SK-N-SH (cell line): ENCODE data around the gene PAFAH1B2. TPM values are rescaled to one million over a fixed set of nuclear protein-coding genes. Genes with fewer than 3 reads are reported as not detected.

Source experiments
- CTCF ChIA-PET: fragments of 300-600, 350-600 bp; formaldehyde crosslinking; extraction: SDS; loops from one replicate; lab custom pipeline; 2021; lab: Yijun Ruan, JAX
- POLR2A ChIA-PET: fragments of 350-600 bp; sonication (Branson Sonifier 250); formaldehyde crosslinking; extraction: SDS; loops from one replicate; lab custom pipeline; 2020; ENCODE audit warnings: antibody characterized with exemption, inconsistent platforms; lab: Yijun Ruan, JAX
- DNase-seq: peaks from one replicate; pipeline ENCODE4 v3.0.0; 2012
- H2AFZ ChIP-seq: fragments of 200-600 bp; sonication (generic); 2 replicates; pipeline ENCODE4 v1.8.1; 2016; ENCODE audit warnings: antibody characterized with exemption, mild to moderate bottlenecking, low read depth
- H3F3A ChIP-seq: fragments of 200-600 bp; sonication (generic); replicated peaks from 2 replicates; pipeline ENCODE3; 2016; ENCODE audit warnings: antibody characterized with exemption, mild to moderate bottlenecking; ENCODE audit not compliant: insufficient read depth
- H3K27ac ChIP-seq, 2 experiments: fragments of 200-500 bp in 1 of 2; fragments of 200-600 bp in 1 of 2; sonication (Bioruptor generic) in 1 of 2; sonication (generic), shearing (Covaris generic) in 1 of 2; 2 replicates each; pipeline versions ENCODE4 v1.5.1 to v1.6.1; 2014 to 2016; ENCODE audit warnings: low read depth in 2 of 2, inconsistent platforms in 1 of 2, low read length in 1 of 2, mild to moderate bottlenecking in 1 of 2, mixed read lengths in 1 of 2
- H3K27me3 ChIP-seq: fragments of 200-600 bp; sonication (generic), shearing (Covaris generic); 2 replicates; pipeline ENCODE4 v1.6.1; 2016; ENCODE audit warnings: mixed run types; ENCODE audit not compliant: insufficient read depth
- H3K36me3 ChIP-seq, 2 experiments: fragments of 200-500 bp in 1 of 2; fragments of 200-600 bp in 1 of 2; sonication (Bioruptor generic) in 1 of 2; sonication (generic) in 1 of 2; replicated peaks in 1 of 2; 2 replicates each; pipeline versions ENCODE3 to v1.5.1; 2014 to 2016; ENCODE audit warnings: low read length in 1 of 2, mild to moderate bottlenecking in 1 of 2; ENCODE audit not compliant: insufficient read depth in 2 of 2, control insufficient read depth in 1 of 2
- H3K4me1 ChIP-seq, 2 experiments: fragments of 200-500 bp in 1 of 2; fragments of 200-600 bp in 1 of 2; sonication (Bioruptor generic) in 1 of 2; sonication (generic), shearing (Covaris generic) in 1 of 2; 2 replicates each; pipeline versions ENCODE4 v1.5.1 to v1.6.1; 2014 to 2016; ENCODE audit warnings: low read depth in 1 of 2, low read length in 1 of 2, mixed run types in 1 of 2; ENCODE audit not compliant: insufficient read depth in 2 of 2, control insufficient read depth in 1 of 2
- H3K4me2 ChIP-seq: fragments of 200-600 bp; sonication (generic), shearing (Covaris generic); 2 replicates; pipeline ENCODE4 v1.6.1; 2017; ENCODE audit warnings: mixed run types
- H3K4me3 ChIP-seq, 2 experiments: fragments of 200-500 bp in 1 of 2; fragments of 200-600 bp in 1 of 2; sonication (Bioruptor generic) in 1 of 2; sonication (generic), shearing (Covaris generic) in 1 of 2; 2 replicates each; pipeline versions ENCODE4 v1.5.1 to v1.8.1; 2014 to 2016; ENCODE audit warnings: low read depth in 2 of 2, inconsistent platforms in 1 of 2, low read length in 1 of 2, mild to moderate bottlenecking in 1 of 2, mixed read lengths in 1 of 2, moderate library complexity in 1 of 2
- H3K79me2 ChIP-seq: fragments of 200-600 bp; sonication (generic); 2 replicates; pipeline ENCODE4 v1.8.1; 2017; ENCODE audit warnings: mild to moderate bottlenecking; ENCODE audit not compliant: insufficient read depth
- H3K9ac ChIP-seq: fragments of 200-600 bp; sonication (generic); 2 replicates; pipeline ENCODE4 v1.6.1; 2017; ENCODE audit warnings: mixed run types
- H3K9me2 ChIP-seq: fragments of 200-600 bp; sonication (generic); 2 replicates; pipeline ENCODE4 v1.6.1; 2017; ENCODE audit warnings: mixed run types
- H3K9me3 ChIP-seq: fragments of 200-600 bp; sonication (generic); 2 replicates; pipeline ENCODE4 v1.6.1; 2017; ENCODE audit warnings: mixed run types, mild to moderate bottlenecking, moderate library complexity
- H4K20me1 ChIP-seq: fragments of 200-600 bp; sonication (generic); 2 replicates; pipeline ENCODE4 v1.6.1; 2017; ENCODE audit warnings: mild to moderate bottlenecking, mixed run types; ENCODE audit not compliant: insufficient read depth
- CHD2 ChIP-seq: fragments of 150-350 bp; IDR thresholded peaks from 2 replicates; pipeline ENCODE4 v1.6.1; 2018; ENCODE audit warnings: low read length; ENCODE audit not compliant: partially characterized antibody
- FOXM1 ChIP-seq: IDR thresholded peaks from 2 replicates; pipeline ENCODE4 v1.4.0; 2012; ENCODE audit warnings: low read depth, mild to moderate bottlenecking
- GABPA ChIP-seq: IDR thresholded peaks from 2 replicates; pipeline ENCODE4 v1.4.0; 2012; ENCODE audit warnings: low read depth, mild to moderate bottlenecking
- MXI1 ChIP-seq: IDR thresholded peaks from 2 replicates; pipeline ENCODE4 v1.6.1; 2012; ENCODE audit warnings: mild to moderate bottlenecking, low read depth, low read length, improper control_type of control experiment
- RAD21 ChIP-seq: IDR thresholded peaks from 2 replicates; pipeline ENCODE4 v1.6.1; 2012; ENCODE audit warnings: mild to moderate bottlenecking, low read length
- RCOR1 ChIP-seq: fragments of 150-350 bp; IDR thresholded peaks from 2 replicates; pipeline ENCODE4 v1.6.1; 2017; ENCODE audit warnings: antibody characterized with exemption, low read length
- SMC3 ChIP-seq: IDR thresholded peaks from 2 replicates; pipeline ENCODE4 v1.6.1; 2012; ENCODE audit warnings: low read depth, low read length, improper control_type of control experiment
- YY1 ChIP-seq: IDR thresholded peaks from 2 replicates; pipeline ENCODE4 v1.4.0; 2012; ENCODE audit warnings: low read depth, mild to moderate bottlenecking
- WGBS: methylation state at CpG from one replicate; pipeline ENCODE4 v1.1.6; 2017; ENCODE audit warnings: low lambda C conversion rate; 5-methylcytosine and 5-hydroxymethylcytosine counted together
- polyA plus RNA-seq, 3 experiments: library from polyadenylated mRNA; depleted of rRNA; stranded (reverse); fragments of >200 nt; gene quantifications; 2 replicates each; pipeline ENCODE4 v1.2.3, GENCODE V29; 2012
- TF ChIP-seq, protein P1 (sequence below): IDR thresholded peaks from 2 replicates; pipeline ENCODE4 v1.6.1; 2012; ENCODE audit warnings: mild to moderate bottlenecking, low read depth, low read length, moderate library complexity

The PAFAH1B2 gene
- polyA plus RNA-seq, 1 of the 3 experiments (the other 2 are of a cell fraction): 19.6 TPM

DNA sequence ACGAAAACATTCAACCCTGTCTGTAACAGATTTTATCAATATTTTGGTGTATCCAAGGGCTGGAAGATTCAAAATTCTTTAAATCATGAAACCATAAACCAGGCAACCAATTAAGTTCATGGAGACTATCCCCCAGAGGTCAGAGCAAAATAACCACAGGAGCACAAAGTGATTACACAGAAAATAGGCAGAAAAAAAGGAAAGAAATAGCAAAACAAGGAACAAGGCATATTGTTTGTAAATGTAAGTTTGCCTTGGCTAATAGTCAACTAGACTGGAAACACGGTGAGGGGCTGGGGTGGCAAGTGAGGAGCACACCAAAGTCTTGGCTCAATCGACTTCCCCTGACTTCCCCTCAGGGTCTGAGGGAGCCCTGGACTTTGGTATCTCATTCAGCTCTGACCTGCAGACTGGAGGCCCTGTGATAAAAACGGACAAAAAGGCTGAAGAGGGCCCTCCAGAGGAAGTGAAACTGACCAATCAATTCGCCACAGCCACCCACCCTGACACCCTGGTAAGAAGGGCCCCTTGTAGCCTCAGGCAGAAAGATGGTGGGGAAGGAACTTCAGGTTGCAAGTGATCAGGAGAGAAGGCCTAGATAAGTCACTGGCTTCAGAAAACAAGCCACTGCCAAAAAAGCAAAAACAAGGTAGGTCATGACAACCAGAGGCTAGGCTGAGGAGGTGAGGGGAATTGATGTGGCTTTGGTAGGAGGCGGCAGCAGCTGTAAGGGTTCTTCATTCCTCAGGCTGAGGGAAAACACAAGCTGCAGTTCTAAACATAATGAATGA, 47.7 kb upstream of the PAFAH1B2 start:
- Histone ChIP-seq H2AFZ (no peak overlapping the region), H3K9me2 (no peaks in the 10 kb centered on the region), H3K4me3 (peak overlapping the region; percentile 82; a peak in 3 of 4 replicates), H3K79me2 (peaks cover 64% of the 10 kb centered on the region), H3K9ac (no peak overlapping the region), H3K9me3 (no peaks in the 10 kb centered on the region), H3K4me1 (peaks cover 29 to 30% of the 10 kb centered on the region in 2 experiments), H3K36me3 (peaks cover 0 to 3% of the 10 kb centered on the region in 2 experiments), H3K4me2 (peak overlapping the region; percentile 82), H3F3A (peaks cover 7% of the 10 kb centered on the region), H3K27ac (no peak overlapping the region; a peak in 1 of 4 replicates), H4K20me1 (peaks cover 29% of the 10 kb centered on the region), H3K27me3 (no peaks in the 10 kb centered on the region)
- ChIA-PET POLR2A (interaction anchor here (0.6 kb wide), 1 partner anchor 728 kb away, joined by 3 read pairs; no protein-coding TSS in a partner anchor), CTCF (interaction anchor here (0.5 to 16.5 kb wide), 10 partner anchors 9 to 353 kb away, joined by 3 to 268 read pairs (median 4); partner anchors contain the start of genes APOA5 and ZPR1)
- TF ChIP-seq CHD2 (no peak), RCOR1 (no peak), SMC3 (no peak), RAD21 (0 out of 2 replicates have a peak, but pooled peaks have one; percentile 21), FOXM1 (no peak), MXI1 (no peak), YY1 (0 out of 2 replicates have a peak, but pooled peaks have one; percentile 22)
- TF ChIP-seq, protein P1, sequence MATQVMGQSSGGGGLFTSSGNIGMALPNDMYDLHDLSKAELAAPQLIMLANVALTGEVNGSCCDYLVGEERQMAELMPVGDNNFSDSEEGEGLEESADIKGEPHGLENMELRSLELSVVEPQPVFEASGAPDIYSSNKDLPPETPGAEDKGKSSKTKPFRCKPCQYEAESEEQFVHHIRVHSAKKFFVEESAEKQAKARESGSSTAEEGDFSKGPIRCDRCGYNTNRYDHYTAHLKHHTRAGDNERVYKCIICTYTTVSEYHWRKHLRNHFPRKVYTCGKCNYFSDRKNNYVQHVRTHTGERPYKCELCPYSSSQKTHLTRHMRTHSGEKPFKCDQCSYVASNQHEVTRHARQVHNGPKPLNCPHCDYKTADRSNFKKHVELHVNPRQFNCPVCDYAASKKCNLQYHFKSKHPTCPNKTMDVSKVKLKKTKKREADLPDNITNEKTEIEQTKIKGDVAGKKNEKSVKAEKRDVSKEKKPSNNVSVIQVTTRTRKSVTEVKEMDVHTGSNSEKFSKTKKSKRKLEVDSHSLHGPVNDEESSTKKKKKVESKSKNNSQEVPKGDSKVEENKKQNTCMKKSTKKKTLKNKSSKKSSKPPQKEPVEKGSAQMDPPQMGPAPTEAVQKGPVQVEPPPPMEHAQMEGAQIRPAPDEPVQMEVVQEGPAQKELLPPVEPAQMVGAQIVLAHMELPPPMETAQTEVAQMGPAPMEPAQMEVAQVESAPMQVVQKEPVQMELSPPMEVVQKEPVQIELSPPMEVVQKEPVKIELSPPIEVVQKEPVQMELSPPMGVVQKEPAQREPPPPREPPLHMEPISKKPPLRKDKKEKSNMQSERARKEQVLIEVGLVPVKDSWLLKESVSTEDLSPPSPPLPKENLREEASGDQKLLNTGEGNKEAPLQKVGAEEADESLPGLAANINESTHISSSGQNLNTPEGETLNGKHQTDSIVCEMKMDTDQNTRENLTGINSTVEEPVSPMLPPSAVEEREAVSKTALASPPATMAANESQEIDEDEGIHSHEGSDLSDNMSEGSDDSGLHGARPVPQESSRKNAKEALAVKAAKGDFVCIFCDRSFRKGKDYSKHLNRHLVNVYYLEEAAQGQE: no peak
- 63% methylated on average over 6 of the region's 6 CpGs for WGBS
- peak; percentile 36 for DNase-seq

DNA sequence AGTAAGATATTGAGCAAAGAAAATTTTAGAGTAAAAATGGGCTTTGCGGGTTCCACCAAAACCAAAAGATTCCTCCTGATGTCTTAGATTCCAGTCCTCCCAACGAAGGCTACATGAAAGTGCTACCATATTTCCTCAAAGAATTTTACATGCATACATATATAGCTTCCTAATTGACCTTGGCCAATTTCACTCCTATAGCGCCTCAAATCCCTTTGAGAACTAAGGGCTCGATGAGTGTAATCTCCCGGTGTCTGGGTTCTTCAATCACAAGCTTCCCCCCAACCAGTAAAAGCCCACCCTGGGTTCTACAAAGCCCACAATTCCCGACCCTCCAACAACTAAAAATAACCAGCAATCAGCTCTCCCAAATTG, 47.1 kb upstream of the PAFAH1B2 start:
- 80% methylated on average over 6 of the region's 6 CpGs for WGBS
- Histone ChIP-seq H3K4me2 (peak overlapping the region; percentile 82), H3F3A (peaks cover 7% of the 10 kb centered on the region), H3K27me3 (no peaks in the 10 kb centered on the region), H3K27ac (no peak overlapping the region; a peak in 1 of 4 replicates), H3K9ac (peak overlapping the region; percentile 86), H3K4me3 (peak overlapping the region; percentile 82), H3K79me2 (peaks cover 58% of the 10 kb centered on the region)
- POLR2A ChIA-PET: interaction anchor here (0.6 to 0.8 kb wide), 2 partner anchors 306 to 729 kb away, joined by 3 read pairs; no protein-coding TSS in a partner anchor
- TF ChIP-seq YY1 (no peak), GABPA (no peak)
- TF ChIP-seq, all 33 proteins: peak for 0
- no peak overlapping the region for H2AFZ ChIP-seq
- H3K4me1 ChIP-seq: peaks cover 29 to 30% of the 10 kb centered on the region in 2 experiments
- CTCF ChIA-PET: interaction anchor here (0.5 to 16.5 kb wide), 11 partner anchors 9 to 354 kb away, joined by 3 to 268 read pairs (median 5); partner anchors contain the start of genes APOA1, APOA5 and ZPR1
- peaks cover 0 to 3% of the 10 kb centered on the region in 2 experiments for H3K36me3 ChIP-seq
- H3K9me3 ChIP-seq: no peaks in the 10 kb centered on the region
- no peak for DNase-seq
- peaks cover 29% of the 10 kb centered on the region for H4K20me1 ChIP-seq
- no peaks in the 10 kb centered on the region for H3K9me2 ChIP-seq
